Spleen (tissue), 7 donors: ENCODE data around the gene OR52K1.

ENCODE experiments used
- CTCF ChIP-seq, 11 experiments: fragments of 200-600 bp in 7 of 11; fragments of 450-650 bp in 4 of 11; sonication (generic) in 4 of 11; IDR thresholded peaks in 8 of 11; conservative IDR thresholded peaks in 3 of 11; 1 replicate in 7 of 11; 2 replicates in 4 of 11; pipeline versions ENCODE4 v1.4.0 to v1.8.0; 2016 to 2021; ENCODE audit warnings: antibody characterized with exemption in 11 of 11, inconsistent platforms in 4 of 11, mild to moderate bottlenecking in 1 of 11
- POLR2A ChIP-seq, 3 donors: fragments of 450-650 bp; IDR thresholded peaks; one replicate each; pipeline ENCODE4 v1.5.1; 2017; ENCODE audit warnings: antibody characterized with exemption in 3 of 3, mild to moderate bottlenecking in 1 of 3
- POLR2AphosphoS5 ChIP-seq, 3 donors: sonication (generic); formaldehyde crosslinking; IDR thresholded peaks; one replicate each; pipeline ENCODE4 v1.5.1; 2017; ENCODE audit warnings: antibody characterized with exemption in 3 of 3
- donor health status: DM: no; HTN: no; CAD: no; lungs with moderate emphysema.
- donor health status: DM: no; HTN: no; CAD: no.
- donor health status: DM: no; HTN: no; CAD: no.

GRCh38 chr11:4484310-4484709 is 1.9 kb downstream of the OR52K1 start:
- TF ChIP-seq POLR2AphosphoS5 (IDR thresholded peaks at IDR 0.05) (no peak), CTCF (IDR thresholded peaks at IDR 0.05 in 8 of 11, conservative IDR thresholded peaks at IDR 0.05 in 3 of 11) (no peak), POLR2A (IDR thresholded peaks at IDR 0.05) (no peak)
